Osteoblast (primary cell): ENCODE results near the gene BEGAIN. TPM values are rescaled to one million over a fixed set of nuclear protein-coding genes. Genes with fewer than 3 reads are reported as not detected.

Experiments used
- DNase-seq: peaks from one replicate; pipeline ENCODE4 v3.0.0; 2011; ENCODE audit warnings: low spot score, mixed read lengths; ENCODE audit not compliant: insufficient read length; ENCODE audit errors: missing footprints
- H2AFZ ChIP-seq: 2 replicates; pipeline ENCODE4 v1.6.0; 2011; ENCODE audit warnings: mild to moderate bottlenecking, low read length
- H3K27ac ChIP-seq: 2 replicates; pipeline ENCODE4 v1.5.1; 2011; ENCODE audit warnings: mild to moderate bottlenecking, low read depth, low read length, moderate library complexity
- H3K27me3 ChIP-seq: 2 replicates; pipeline ENCODE4 v1.6.0; 2012; ENCODE audit warnings: mild to moderate bottlenecking, control low read depth, inconsistent platforms, low read length, moderate library complexity; ENCODE audit not compliant: insufficient read depth
- H3K36me3 ChIP-seq: 2 replicates; pipeline ENCODE4 v1.5.1; 2011; ENCODE audit warnings: mild to moderate bottlenecking, low read length, control low read depth, moderate library complexity; ENCODE audit not compliant: insufficient read depth
- H3K4me1 ChIP-seq: 2 replicates; pipeline ENCODE4 v1.5.1; 2011; ENCODE audit warnings: mild to moderate bottlenecking, low read length, control low read depth, moderate library complexity; ENCODE audit not compliant: insufficient read depth
- H3K4me2 ChIP-seq: 2 replicates; pipeline ENCODE4 v1.6.0; 2011; ENCODE audit warnings: mild to moderate bottlenecking, low read length; ENCODE audit not compliant: insufficient read depth
- H3K4me3 ChIP-seq: fragments of 200-600 bp; sonication (generic); 3 replicates; pipeline ENCODE4 v1.5.1; 2012; ENCODE audit warnings: mild to moderate bottlenecking, low read length, inconsistent platforms; ENCODE audit not compliant: insufficient read depth
- H3K79me2 ChIP-seq: 2 replicates; pipeline ENCODE4 v1.6.0; 2012; ENCODE audit warnings: mild to moderate bottlenecking, low read length, control low read depth, inconsistent platforms; ENCODE audit not compliant: insufficient read depth
- H3K9me3 ChIP-seq: 2 replicates; pipeline ENCODE4 v1.5.1; 2011; ENCODE audit warnings: low read depth, low read length, control low read depth
- H4K20me1 ChIP-seq: 2 replicates; pipeline ENCODE4 v1.6.0; 2012; ENCODE audit warnings: mild to moderate bottlenecking, low read length, control low read depth; ENCODE audit not compliant: insufficient read depth
- CTCF ChIP-seq: IDR thresholded peaks from 2 replicates; pipeline ENCODE4 v1.5.1; 2011; ENCODE audit warnings: mild to moderate bottlenecking, low read depth, low read length, moderate library complexity; ENCODE audit errors: extremely low read depth
- total RNA-seq: library from RNA; depleted of rRNA; stranded (reverse); fragments of >200 nt; gene quantifications from 2 replicates; pipeline ENCODE4 v1.2.3, GENCODE V29; 2012

Gene BEGAIN
- total RNA-seq, 1 donor: 1.1 TPM

GRCh38 chr14:100618318-100618693 is 31.1 kb upstream of the BEGAIN start:
- Histone ChIP-seq H3K4me3 (no peak overlapping the region), H3K79me2 (no peaks in the 10 kb centered on the region), H2AFZ (no peak overlapping the region), H3K36me3 (no peaks in the 10 kb centered on the region), H3K27ac (no peak overlapping the region), H3K9me3 (no peaks in the 10 kb centered on the region), H4K20me1 (no peaks in the 10 kb centered on the region), H3K27me3 (peaks cover 54% of the 10 kb centered on the region), H3K4me1 (peaks cover 7% of the 10 kb centered on the region), H3K4me2 (no peak overlapping the region)
- DNase-seq: peak; percentile 48
- no peak for TF ChIP-seq CTCF

- Histone ChIP-seq H3K9me3 (no peaks in the 10 kb centered on the region), H3K27ac (no peak overlapping the region), H3K4me1 (peaks cover 7% of the 10 kb centered on the region), H3K4me2 (no peak overlapping the region), H3K27me3 (peaks cover 52% of the 10 kb centered on the region), H3K79me2 (no peaks in the 10 kb centered on the region), H3K4me3 (no peak overlapping the region), H3K36me3 (no peaks in the 10 kb centered on the region), H2AFZ (peak overlapping the region; percentile 13), H4K20me1 (no peaks in the 10 kb centered on the region)
- DNase-seq: peak; percentile 83
- TF ChIP-seq CTCF: no peak
Measured at GRCh38 chr14:100617410-100618317, 30.4 kb upstream of the BEGAIN start.

GRCh38 chr14:100616854-100617409 is 29.7 kb upstream of the BEGAIN start:
- no peaks in the 10 kb centered on the region for H3K36me3 ChIP-seq
- DNase-seq: peak; percentile 32
- H3K79me2 ChIP-seq: no peaks in the 10 kb centered on the region
- H4K20me1 ChIP-seq: no peaks in the 10 kb centered on the region
- peaks cover 52% of the 10 kb centered on the region for H3K27me3 ChIP-seq
- H3K4me1 ChIP-seq: peaks cover 7% of the 10 kb centered on the region
- TF ChIP-seq CTCF: no peak
- no peak overlapping the region for H3K4me2 ChIP-seq
- H3K27ac ChIP-seq: no peak overlapping the region
- H3K4me3 ChIP-seq: no peak overlapping the region
- H3K9me3 ChIP-seq: no peaks in the 10 kb centered on the region
- H2AFZ ChIP-seq: no peak overlapping the region
